AG04450 (cell line): ENCODE results near the gene DOLK. TPM values are rescaled to one million over a fixed set of nuclear protein-coding genes. Genes with fewer than 3 reads are reported as not detected.

Source experiments
- CTCF ChIA-PET: fragments of 300-600, 350-600 bp; formaldehyde crosslinking; extraction: SDS; loops from one replicate; lab custom pipeline; 2022; ENCODE audit warnings: antibody characterized with exemption, inconsistent platforms; lab: Charles Lee
- POLR2A ChIA-PET: fragments of 350-600 bp; formaldehyde crosslinking; extraction: SDS; loops from one replicate; lab custom pipeline; 2021; ENCODE audit warnings: antibody characterized with exemption, inconsistent platforms; lab: Yijun Ruan, JAX
- DNase-seq: peaks from one replicate; pipeline ENCODE4 v3.0.0-alpha.2; 2011; ENCODE audit warnings: low read depth, low spot score
- H3K27ac ChIP-seq: one replicate; pipeline ENCODE4 v1.5.1; 2012; ENCODE audit warnings: low read depth, low read length, control low read depth
- H3K27me3 ChIP-seq: one replicate; pipeline ENCODE4 v1.6.0; 2012; ENCODE audit warnings: low read length; ENCODE audit not compliant: control insufficient read depth, insufficient read depth
- H3K4me3 ChIP-seq: 2 replicates; pipeline ENCODE4 v1.5.1; 2011; ENCODE audit warnings: mild to moderate bottlenecking, low read depth, low read length, control low read depth
- H3K9me3 ChIP-seq: 2 replicates; pipeline ENCODE4 v1.5.1; 2012; ENCODE audit warnings: low read length; ENCODE audit not compliant: control insufficient read depth, insufficient read depth
- CTCF ChIP-seq: IDR thresholded peaks from 2 replicates; pipeline ENCODE4 v1.5.1; 2011; ENCODE audit warnings: low read depth, low read length, control low read depth, inconsistent platforms
- polyA plus RNA-seq: library from polyadenylated mRNA; depleted of rRNA; stranded (reverse); fragments of >200 nt; gene quantifications from 2 replicates; pipeline ENCODE4 v1.2.3, GENCODE V29; 2011

The DOLK gene
- polyA plus RNA-seq, 1 experiment: 31.4 TPM

DNA sequence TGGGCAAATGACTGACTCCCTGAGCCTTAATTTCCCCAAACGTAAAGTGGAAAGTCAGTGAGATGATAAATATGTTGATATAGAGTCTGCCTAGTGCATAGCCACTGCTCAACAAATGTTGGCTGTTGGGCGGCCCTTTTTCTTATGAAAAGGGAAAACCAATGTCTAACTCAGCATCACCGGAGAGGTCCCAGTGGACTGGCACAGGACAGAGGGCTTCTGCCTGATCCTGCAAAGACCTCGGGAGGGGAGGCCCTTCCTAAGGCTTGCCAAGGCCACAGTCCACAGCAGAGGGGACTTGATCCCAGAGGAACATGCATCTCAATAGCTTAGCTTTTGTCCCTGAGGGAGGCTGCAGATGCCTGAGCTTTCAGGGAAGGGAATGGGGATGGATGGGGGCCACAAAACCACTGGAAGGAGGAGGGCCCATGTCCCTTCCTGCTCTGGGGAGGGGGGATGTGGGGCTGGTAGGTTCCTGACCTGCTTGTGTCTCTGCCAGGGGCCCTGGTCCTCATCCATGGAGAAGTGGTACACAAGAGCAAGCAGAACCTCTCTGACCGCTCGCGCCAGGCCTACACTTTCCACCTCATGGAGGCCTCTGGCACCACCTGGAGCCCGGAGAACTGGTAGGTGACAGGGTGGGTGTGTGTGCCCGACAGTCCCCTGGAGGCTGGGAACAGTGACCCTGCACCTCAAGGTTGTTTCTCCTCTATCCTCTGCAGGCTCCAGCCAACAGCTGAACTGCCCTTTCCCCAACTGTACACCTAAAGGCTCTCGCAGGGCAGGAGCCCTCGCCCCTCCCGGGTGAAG is 6.3 kb downstream of the DOLK start:
- ChIA-PET CTCF (no interaction called here), POLR2A (no interaction called here)
- no peaks in the 10 kb centered on the region for H3K9me3 ChIP-seq

DNA sequence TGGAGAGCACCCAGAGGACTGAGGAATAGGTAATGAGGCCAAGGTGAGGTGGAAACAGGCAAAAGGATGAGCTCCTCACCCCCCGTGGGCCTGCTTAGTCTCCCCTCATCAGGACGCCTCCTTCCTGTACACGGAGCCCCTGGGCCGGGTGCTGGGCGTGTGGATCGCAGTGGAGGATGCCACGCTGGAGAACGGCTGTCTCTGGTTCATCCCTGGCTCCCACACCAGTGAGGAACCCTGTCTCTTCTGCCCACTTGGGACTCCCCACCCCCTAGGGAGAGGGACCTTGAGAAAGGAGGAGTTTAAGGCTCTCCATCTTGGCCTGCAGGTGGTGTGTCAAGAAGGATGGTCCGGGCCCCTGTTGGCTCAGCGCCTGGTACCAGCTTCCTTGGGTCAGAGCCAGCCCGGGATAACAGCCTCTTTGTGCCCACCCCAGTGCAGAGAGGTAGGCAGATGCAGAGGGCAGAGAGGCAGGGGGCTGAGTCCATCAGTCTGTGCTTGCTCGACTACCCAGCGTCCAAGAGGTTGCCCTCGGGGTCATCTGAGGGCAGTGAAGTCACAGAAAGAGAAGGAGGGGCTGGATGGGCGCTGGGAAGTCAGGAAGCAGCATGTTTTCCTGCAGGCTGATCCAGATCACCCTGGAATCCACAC is 7.0 kb downstream of the DOLK start:
- CTCF ChIA-PET: no interaction called here
- no peak overlapping the region for H3K4me3 ChIP-seq
- no peak for DNase-seq
- H3K9me3 ChIP-seq: no peaks in the 10 kb centered on the region
- POLR2A ChIA-PET: no interaction called here
- H3K27me3 ChIP-seq: no peaks in the 10 kb centered on the region
- no peak overlapping the region for H3K27ac ChIP-seq
- TF ChIP-seq CTCF: no peak

More for the DNA sequence above, 6.3 kb downstream of the DOLK start:
- H3K27me3 ChIP-seq: no peaks in the 10 kb centered on the region
- no peak overlapping the region for H3K4me3 ChIP-seq
- no peak overlapping the region for H3K27ac ChIP-seq
- DNase-seq: no peak
- no peak for TF ChIP-seq CTCF

DNA sequence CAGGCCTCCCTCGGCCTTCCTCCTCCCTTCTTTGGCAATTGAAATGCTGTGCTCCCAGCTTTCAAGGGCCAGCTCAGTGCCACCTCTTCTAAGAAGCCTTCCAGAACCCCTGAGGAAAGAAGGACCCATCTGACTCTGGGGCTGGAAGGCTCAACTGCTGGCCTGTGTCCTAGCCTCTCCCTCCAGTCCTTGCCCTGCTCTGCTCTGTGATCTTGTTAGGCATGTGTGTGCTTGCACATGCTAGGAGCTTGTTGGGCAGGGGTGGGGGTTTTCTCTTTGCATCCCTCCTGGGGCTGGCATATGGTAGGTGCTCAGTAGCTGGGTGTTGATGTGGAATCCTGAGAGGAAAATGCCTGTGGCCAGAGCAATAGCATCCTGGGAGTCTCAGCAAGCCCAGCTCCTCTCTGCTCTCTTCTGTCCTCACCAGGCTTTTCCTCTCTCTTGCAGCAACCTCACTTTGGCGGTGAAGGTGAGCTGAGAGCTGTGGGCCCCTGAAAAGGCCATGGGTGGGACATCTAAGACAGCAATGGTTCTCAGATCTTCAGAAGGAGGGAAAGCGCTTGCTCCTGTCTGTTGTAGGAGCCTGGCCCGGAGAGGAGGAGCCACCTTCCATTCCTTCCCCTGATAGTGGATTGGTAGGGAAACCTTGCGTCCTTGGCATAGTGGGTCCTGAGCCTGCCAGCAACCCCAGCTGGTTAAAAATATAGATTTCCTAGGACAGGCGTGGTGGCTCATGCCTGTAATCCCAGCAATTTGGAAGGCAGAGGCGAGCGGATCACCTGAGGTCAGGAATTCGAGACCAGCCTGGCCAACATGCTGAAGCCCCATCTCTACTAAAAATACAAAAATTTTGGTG is 9.9 kb downstream of the DOLK start:
- TF ChIP-seq CTCF: no peak
- Histone ChIP-seq H3K9me3 (no peaks in the 10 kb centered on the region), H3K4me3 (no peak overlapping the region), H3K27ac (no peak overlapping the region), H3K27me3 (no peaks in the 10 kb centered on the region)
- CTCF ChIA-PET: no interaction called here
- DNase-seq: no peak
- POLR2A ChIA-PET: interaction anchor here (0.7 kb wide), 1 partner anchor 16 kb away, joined by 3 read pairs; no protein-coding TSS in a partner anchor

- TF ChIP-seq CTCF: no peak
- Histone ChIP-seq H3K27ac (no peak overlapping the region), H3K27me3 (no peaks in the 10 kb centered on the region), H3K4me3 (no peak overlapping the region), H3K9me3 (no peaks in the 10 kb centered on the region)
- no peak for DNase-seq
- CTCF ChIA-PET: interaction anchor here (0.9 to 1.0 kb wide), 3 partner anchors 8 to 118 kb away, joined by 3 to 6 read pairs (median 4); no protein-coding TSS in a partner anchor
- POLR2A ChIA-PET: no interaction called here
Observed at GRCh38 chr9:128936171-128936865, 11.1 kb downstream of the DOLK start.
